ENCODE measurements around the gene PITHD1. TPM values are rescaled to one million over a fixed set of nuclear protein-coding genes. Genes with fewer than 3 reads are reported as not detected.
"Not testable (repeated sequence)": the region's sequence is repeated elsewhere in the genome, so short reads cannot be mapped to it uniquely, and the experiment has no call there.

The PITHD1 gene
- total RNA-seq, 6 experiments from 2014 or later, result 22.9 to 34.7 (median 30.6) TPM

DNA sequence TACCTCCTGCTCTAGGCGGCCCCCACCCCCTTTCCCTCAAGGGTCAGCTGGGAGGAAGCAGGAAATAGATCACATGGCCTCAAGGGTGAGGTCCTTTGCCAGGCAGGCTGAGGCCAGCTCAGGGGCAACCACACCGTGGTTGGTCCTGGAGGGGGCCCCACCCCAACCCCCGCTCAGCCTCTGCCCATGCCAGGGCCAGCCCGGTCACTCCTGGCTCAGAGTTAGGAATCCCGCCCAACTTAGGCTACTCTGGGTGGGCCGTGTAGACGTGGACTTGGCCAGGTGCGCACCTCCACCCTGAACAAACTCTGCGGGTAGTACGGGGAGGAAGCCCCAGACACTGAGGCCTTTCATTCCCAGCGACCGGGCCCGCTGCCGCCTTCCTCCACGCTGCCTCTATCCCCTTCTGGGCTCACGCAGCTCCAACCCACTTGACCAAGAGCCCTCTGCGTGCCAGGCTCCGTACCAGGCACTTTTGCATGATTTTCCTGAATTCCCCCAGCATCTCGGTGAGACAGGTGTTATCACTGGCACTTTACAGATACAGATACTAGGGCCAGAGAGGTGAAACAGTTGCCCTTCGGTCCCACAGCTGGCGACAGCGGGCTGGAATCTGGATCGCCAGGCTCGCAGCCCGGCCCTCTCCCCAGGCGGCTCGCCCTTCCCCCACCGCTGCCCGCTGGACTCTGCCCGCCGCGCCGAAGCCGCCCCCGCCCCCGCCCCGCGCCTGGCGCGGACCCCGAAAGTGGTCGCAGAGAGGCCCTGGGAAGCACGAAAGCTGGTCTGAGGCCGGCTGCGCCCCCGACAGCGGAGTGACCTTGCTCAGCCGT lies 21.6 kb downstream of the PITHD1 start:
- DNase-seq (peak; percentile 85 to 92 (median 90)), ATAC-seq (peak; percentile 55 to 76 (median 68))
- peak overlapping the region; percentile 89 to 96 (median 94) for H3K27ac ChIP-seq
- WGBS (ENCODE audit: insufficient coverage, low coverage, low lambda C conversion rate, missing lambda C conversion rate), result no CpG with 5 or more reads among the region's 48 CpGs
- peaks cover 0 to 31% (median 2%) of the 10 kb centered on the region in 4 donors for H3K36me3 ChIP-seq
- no peaks in the 10 kb centered on the region for H3K9me3 ChIP-seq
- peaks cover 0 to 36% (median 14%) of the 10 kb centered on the region in 4 donors for H3K4me1 ChIP-seq
- H3K4me3 ChIP-seq, result peak overlapping the region; percentile 71 to 80 (median 76)
- TF ChIP-seq, protein P1, sequence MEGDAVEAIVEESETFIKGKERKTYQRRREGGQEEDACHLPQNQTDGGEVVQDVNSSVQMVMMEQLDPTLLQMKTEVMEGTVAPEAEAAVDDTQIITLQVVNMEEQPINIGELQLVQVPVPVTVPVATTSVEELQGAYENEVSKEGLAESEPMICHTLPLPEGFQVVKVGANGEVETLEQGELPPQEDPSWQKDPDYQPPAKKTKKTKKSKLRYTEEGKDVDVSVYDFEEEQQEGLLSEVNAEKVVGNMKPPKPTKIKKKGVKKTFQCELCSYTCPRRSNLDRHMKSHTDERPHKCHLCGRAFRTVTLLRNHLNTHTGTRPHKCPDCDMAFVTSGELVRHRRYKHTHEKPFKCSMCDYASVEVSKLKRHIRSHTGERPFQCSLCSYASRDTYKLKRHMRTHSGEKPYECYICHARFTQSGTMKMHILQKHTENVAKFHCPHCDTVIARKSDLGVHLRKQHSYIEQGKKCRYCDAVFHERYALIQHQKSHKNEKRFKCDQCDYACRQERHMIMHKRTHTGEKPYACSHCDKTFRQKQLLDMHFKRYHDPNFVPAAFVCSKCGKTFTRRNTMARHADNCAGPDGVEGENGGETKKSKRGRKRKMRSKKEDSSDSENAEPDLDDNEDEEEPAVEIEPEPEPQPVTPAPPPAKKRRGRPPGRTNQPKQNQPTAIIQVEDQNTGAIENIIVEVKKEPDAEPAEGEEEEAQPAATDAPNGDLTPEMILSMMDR (IDR thresholded peaks at IDR 0.05), result no peak
- peak; percentile 73 for TF ChIP-seq POLR2A (IDR thresholded peaks at IDR 0.05)
- intact Hi-C loops (cut with DNase I), result loop anchor here in 1 of 2 donors (10.0 kb wide), 1 partner anchor 65 kb away; the partner anchor contains the start of gene FUCA1
- no peaks in the 10 kb centered on the region for H3K27me3 ChIP-seq

DNA sequence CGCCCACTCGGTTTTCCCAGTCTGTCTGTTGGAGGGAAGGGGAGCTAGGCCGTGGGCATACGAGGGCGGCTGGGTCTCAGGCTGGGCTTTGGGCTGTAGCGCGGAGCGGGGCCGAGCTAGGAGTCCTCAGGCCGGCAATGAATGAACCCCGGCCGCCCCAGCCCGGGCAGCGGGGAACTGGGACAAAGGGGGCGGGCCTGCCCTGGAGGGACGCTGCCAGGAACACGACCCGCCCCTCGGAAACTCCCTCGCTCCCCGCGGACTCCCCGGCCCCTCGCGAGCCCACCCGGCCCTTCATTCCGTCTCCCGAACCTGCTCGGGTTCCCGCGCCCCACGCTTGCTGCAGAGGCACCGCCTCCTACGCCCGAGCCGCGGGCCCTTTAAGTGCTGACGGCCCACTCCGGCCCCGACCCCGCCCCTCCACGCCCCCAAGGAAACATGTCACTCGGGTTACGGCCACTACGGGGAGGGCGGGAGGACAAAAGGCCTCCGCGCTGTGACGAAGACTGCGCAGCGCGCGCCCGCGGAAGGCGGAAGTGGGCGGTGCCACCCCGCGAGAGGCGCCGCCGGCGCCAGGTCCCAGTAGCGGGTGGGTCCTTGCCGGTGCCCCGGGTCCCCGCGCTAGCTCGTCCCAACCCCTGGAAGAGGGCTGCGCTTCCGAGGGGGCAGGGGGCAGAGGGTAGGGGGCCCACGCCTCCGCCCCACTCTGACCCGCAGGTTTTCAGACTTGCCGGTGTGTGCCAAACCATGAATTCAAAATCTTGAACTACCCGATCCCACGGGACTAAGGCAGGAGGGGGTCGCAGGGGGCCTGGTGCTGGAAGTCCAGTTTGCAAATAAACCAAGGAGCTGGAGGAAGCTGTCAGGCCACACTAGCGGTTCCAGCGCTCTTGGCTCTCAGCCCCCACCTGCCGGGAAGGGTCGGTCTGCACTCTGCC lies 22.5 kb downstream of the PITHD1 start, which contains the start of gene GALE:
Gene GALE (minus strand): TSS at position 355 of the 938 bp plus-strand sequence. CDS start 1,747 bp downstream, outside the sequence.
- peak; percentile 80 for TF ChIP-seq POLR2A (IDR thresholded peaks at IDR 0.05)
- TF ChIP-seq, protein P1 (IDR thresholded peaks at IDR 0.05), result no peak
- Histone ChIP-seq H3K27me3 (no peaks in the 10 kb centered on the region), H3K4me1 (peaks cover 0 to 45% (median 14%) of the 10 kb centered on the region in 4 donors), H3K27ac (peak within 1 kb of the TSS; percentile 89 to 96 (median 94)), H3K4me3 (peak within 1 kb of the TSS; percentile 71 to 80 (median 76)), H3K9me3 (no peaks in the 10 kb centered on the region), H3K36me3 (peaks cover 0 to 28% (median 2%) of the 10 kb centered on the region in 4 donors)
- DNase-seq, result peak; percentile 97 to 99 (median 99)
- 1% methylated on average over 13 of the region's 82 CpGs for WGBS (ENCODE audit: insufficient coverage, low coverage, low lambda C conversion rate, missing lambda C conversion rate)
- intact Hi-C loops (cut with DNase I), result loop anchor here in 1 of 2 donors (10.0 kb wide), 1 partner anchor 64 kb away; the partner anchor contains the start of gene FUCA1
- ATAC-seq, result peak; percentile 79 to 90 (median 85)

DNA sequence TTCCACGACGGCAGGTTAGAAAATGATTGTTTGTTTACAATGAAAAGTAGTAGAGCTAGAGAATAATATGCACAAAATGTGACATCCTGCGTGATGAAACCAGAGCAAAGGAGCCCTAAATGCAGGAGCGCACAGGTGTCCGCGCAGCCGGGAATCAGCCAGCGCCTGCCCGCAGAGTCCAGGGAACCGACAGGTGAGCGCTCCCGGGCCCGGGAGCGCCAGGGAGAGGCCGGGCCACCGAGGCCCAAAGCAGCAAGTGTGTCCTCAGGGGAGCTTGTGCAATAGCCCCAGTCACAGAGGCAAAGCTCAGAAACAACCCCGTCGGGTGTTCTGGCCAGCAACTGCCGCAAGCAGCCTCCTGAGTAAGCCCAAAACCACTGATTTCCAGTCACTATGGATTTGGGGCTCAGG lies 23.1 kb downstream of the PITHD1 start:
- intact Hi-C loops (cut with DNase I), result loop anchor here in 1 of 2 donors (10.0 kb wide), 1 partner anchor 63 kb away; the partner anchor contains the start of gene FUCA1
- TF ChIP-seq POLR2A (IDR thresholded peaks at IDR 0.05), result no peak
- TF ChIP-seq, protein P1 (IDR thresholded peaks at IDR 0.05), result no peak
- Histone ChIP-seq H3K27me3 (no peaks in the 10 kb centered on the region), H3K9me3 (no peaks in the 10 kb centered on the region), H3K4me3 (peak overlapping the region; percentile 71 to 80 (median 76)), H3K4me1 (peaks cover 0 to 51% (median 14%) of the 10 kb centered on the region in 4 donors), H3K27ac (peak overlapping the region; percentile 89 to 96 (median 94)), H3K36me3 (peaks cover 0 to 24% (median 2%) of the 10 kb centered on the region in 4 donors)
- WGBS (ENCODE audit: insufficient coverage, low coverage, low lambda C conversion rate, missing lambda C conversion rate), result 27% methylated on average over 8 of the region's 19 CpGs
- DNase-seq, result peak; percentile 52 to 82 (median 79)
- ATAC-seq, result peak; percentile 14 to 49 (median 46)

DNA sequence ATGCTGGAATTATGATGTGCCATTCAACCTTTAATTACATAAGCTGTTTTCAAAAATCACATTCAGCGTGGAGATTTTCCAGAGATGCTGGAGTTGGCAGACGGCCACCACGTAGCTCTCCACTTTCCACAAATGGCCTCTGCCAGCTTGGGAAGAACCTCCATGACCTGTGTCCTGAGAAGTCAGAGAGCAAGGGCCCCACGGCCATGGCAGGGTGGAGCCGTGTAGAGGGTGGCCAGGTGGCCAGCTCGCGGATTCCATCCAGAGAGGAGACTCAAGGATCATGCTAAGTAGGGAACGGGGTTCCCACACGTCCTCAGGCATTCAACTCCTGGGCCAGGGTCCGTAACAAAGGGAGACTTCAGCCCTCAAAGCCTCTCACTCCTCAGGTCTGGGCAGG lies 23.7 kb downstream of the PITHD1 start:
- 7% methylated on average over 3 of the region's 10 CpGs for WGBS (ENCODE audit: insufficient coverage, low coverage, low lambda C conversion rate, missing lambda C conversion rate)
- peak overlapping the region in 2 of 3 donors; percentile 76 to 80 for H3K4me3 ChIP-seq
- H3K27me3 ChIP-seq, result no peaks in the 10 kb centered on the region
- intact Hi-C loops (cut with DNase I), result loop anchor here in 1 of 2 donors (10.0 kb wide), 1 partner anchor 63 kb away; the partner anchor contains the start of gene FUCA1
- ATAC-seq (peak in 2 of 4 donors; percentile 14), DNase-seq (peak; percentile 55 to 84 (median 84))
- H3K4me1 ChIP-seq, result peaks cover 0 to 52% (median 14%) of the 10 kb centered on the region in 4 donors
- TF ChIP-seq POLR2A (IDR thresholded peaks at IDR 0.05), result no peak
- TF ChIP-seq, protein P1 (IDR thresholded peaks at IDR 0.05), result no peak
- H3K27ac ChIP-seq, result peak overlapping the region in 2 of 3 donors; percentile 94 to 96
- H3K9me3 ChIP-seq, result no peaks in the 10 kb centered on the region
- H3K36me3 ChIP-seq, result peaks cover 0 to 30% (median 4%) of the 10 kb centered on the region in 4 donors

DNA sequence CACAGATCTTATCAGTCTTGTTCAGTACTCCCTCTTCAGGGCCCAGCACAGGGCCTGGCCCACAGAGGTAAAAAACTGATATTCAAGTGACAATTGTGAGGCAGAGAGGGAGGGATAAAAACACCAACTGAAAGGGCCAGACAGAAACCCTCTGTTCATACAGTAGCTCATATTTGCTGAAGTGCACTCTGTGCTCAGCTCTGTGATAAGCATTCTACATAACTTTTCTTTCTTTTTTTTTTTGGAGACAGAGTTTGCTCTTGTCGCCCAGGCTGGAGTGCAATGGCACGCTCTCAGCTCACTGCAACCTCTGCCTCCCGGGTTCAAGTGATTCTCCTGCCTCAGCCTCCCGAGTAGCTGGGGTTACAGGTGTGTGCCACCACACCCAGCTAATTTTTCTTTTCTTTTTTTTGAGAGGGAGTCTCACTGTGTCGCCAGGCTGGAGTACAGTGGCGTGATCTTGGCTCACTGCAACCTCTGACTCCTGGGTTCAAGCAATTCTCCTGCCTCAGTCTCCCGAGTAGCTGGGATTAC lies 24.7 kb downstream of the PITHD1 start:
- not testable (repeated sequence) for H3K9me3 ChIP-seq, ATAC-seq, DNase-seq, H3K4me3 ChIP-seq, H3K27me3 ChIP-seq
- Histone ChIP-seq H3K27ac (peak overlapping the region in 1 of 3 donors; percentile 96), H3K36me3 (peaks cover 0 to 31% (median 7%) of the 10 kb centered on the region in 4 donors), H3K4me1 (peaks cover 0 to 52% (median 14%) of the 10 kb centered on the region in 4 donors)
- intact Hi-C loops (cut with DNase I), result loop anchor here in 1 of 2 donors (10.0 kb wide), 1 partner anchor 62 kb away; the partner anchor contains the start of gene FUCA1
- 90% methylated on average over 6 of the region's 7 CpGs for WGBS (ENCODE audit: insufficient coverage, low coverage, low lambda C conversion rate, missing lambda C conversion rate)
